NOMO-1 (cell line): ENCODE data around the gene MKRN2.
"Not testable (repeated sequence)": the region's sequence is repeated elsewhere in the genome, so short reads cannot be mapped to it uniquely, and the experiment has no call there.

Source experiments
- DNase-seq, 2 experiments: peaks; one replicate each; lab custom pipeline; 2025; ENCODE audit not compliant: unreplicated experiment in 2 of 2; lab: John Stamatoyannopoulos, UW

MKRN2 gene

GRCh38 chr3:12624964-12625363, 68.1 kb downstream of the MKRN2 start:
- not testable (repeated sequence) for DNase-seq

GRCh38 chr3:12627370-12627769, 70.5 kb downstream of the MKRN2 start:
- DNase-seq = no peak

DNA sequence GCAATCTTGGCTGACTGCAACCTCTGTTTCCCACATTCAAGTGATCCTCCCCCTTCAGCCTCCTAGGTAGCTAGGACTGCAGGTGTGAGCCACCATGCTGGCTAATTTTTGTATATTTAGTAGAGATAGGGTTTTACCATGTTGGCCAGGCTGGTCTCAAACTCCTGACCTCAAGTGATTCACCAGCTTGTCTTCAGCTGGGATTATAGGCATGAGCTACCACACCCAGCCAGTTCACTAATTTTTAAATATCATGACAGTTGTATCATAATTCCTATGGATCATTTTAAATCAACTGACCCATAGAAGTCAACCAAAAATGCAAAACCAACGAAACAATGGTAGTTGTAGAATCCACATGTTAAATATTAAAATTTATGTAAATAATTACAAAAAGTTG, 71.9 kb downstream of the MKRN2 start:
- DNase-seq = no peak

GRCh38 chr3:12629560-12629959, 72.7 kb downstream of the MKRN2 start:
- DNase-seq = no peak

DNA sequence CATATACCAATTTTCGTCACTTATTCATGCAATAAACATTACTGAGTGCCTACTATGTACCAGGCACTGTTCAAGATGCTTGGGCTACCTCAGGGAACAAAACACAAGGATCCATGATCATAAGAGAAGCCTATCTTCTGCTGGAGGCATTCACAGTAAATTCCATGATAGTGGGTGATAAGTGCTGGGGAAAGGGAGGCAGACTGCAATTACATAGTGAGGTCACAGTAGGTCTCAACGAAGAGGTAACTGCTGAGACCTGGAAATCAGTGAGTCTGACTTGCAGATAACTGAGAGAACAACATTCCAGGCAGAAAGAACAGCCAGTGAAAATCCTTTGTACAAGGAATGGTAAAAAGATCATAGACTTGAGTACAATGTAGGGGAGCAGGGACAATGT, 73.4 kb downstream of the MKRN2 start:
- DNase-seq = no peak

- not testable (repeated sequence) for DNase-seq
Measured at GRCh38 chr3:12630843-12631242, 74.0 kb downstream of the MKRN2 start.

DNA sequence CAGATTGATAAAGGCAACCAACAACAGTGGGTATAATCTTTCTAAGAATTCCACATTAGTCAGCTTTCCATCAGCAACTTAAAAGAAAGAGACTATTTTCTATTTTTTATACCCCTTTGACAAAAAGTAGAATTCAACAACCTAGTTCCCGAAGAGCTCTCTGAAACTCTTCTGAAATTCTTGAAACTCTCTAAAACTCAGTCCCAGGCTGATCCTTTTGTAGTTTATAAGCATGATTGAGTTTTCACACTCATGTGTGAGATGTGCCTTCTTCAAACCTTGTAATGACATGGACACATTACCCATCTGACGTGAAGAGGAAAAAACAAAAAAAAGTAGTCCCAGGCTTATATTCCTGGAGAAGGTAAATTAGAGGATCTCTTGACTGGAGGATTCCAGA, 75.6 kb downstream of the MKRN2 start:
- DNase-seq = no peak

- DNase-seq = no peak
Measured at GRCh38 chr3:12633108-12633507, 76.2 kb downstream of the MKRN2 start.
